Gastrocnemius medialis (tissue), 4 donors: ENCODE measurements around the gene OR6C76. TPM values are rescaled to one million over a fixed set of nuclear protein-coding genes. Genes with fewer than 3 reads are reported as not detected.
"Not testable (repeated sequence)": the region's sequence is repeated elsewhere in the genome, so short reads cannot be mapped to it uniquely, and the experiment has no call there.

Experiments used
- ATAC-seq, 2 donors: fragments of 150-250 bp; one replicate each; pipeline ENCODE4 v1.9.1; 2016
- DNase-seq, 2 donors: peaks; one replicate each; pipeline ENCODE4 v3.0.0-alpha.2; 2019
- H3K27ac ChIP-seq, 4 donors: fragments of 200-600 bp; sonication (generic); 1 replicate in 1 of 4; 2 replicates in 3 of 4; pipeline ENCODE4 v1.5.1; 2016 to 2018; ENCODE audit warnings: mild to moderate bottlenecking in 2 of 4, moderate library complexity in 1 of 4
- H3K27me3 ChIP-seq, 3 donors: fragments of 200-600 bp; sonication (generic) in 2 of 3; 1 replicate in 1 of 3; 2 replicates in 2 of 3; pipeline versions ENCODE4 v1.5.1 to v1.6.0; 2016 to 2019; ENCODE audit warnings: mild to moderate bottlenecking in 1 of 3, moderate library complexity in 1 of 3
- H3K36me3 ChIP-seq, 2 donors: fragments of 200-600 bp; sonication (generic) in 1 of 2; one replicate each; pipeline ENCODE4 v1.5.1; 2017 to 2018
- H3K4me1 ChIP-seq, 2 donors: fragments of 200-600 bp; sonication (generic) in 1 of 2; one replicate each; pipeline ENCODE4 v1.5.1; 2016 to 2017; ENCODE audit warnings: mild to moderate bottlenecking in 2 of 2
- H3K4me3 ChIP-seq, 4 donors: fragments of 200-600 bp; sonication (generic) in 3 of 4; 1 replicate in 1 of 4; 2 replicates in 3 of 4; pipeline ENCODE4 v1.5.1; 2016 to 2019; ENCODE audit warnings: mild to moderate bottlenecking in 2 of 4
- H3K9me3 ChIP-seq, 3 donors: fragments of 200-600 bp; sonication (generic) in 2 of 3; 1 replicate in 1 of 3; 2 replicates in 2 of 3; pipeline ENCODE4 v1.5.1; 2016 to 2019
- CTCF ChIP-seq, 5 experiments: fragments of 450-650 bp in 3 of 5; fragments of 200-600 bp in 2 of 5; sonication (generic) in 2 of 5; IDR thresholded peaks in 4 of 5; conservative IDR thresholded peaks in 1 of 5; 1 replicate in 4 of 5; 2 replicates in 1 of 5; pipeline ENCODE4 v1.5.1; 2016 to 2019; ENCODE audit warnings: antibody characterized with exemption in 5 of 5, mild to moderate bottlenecking in 3 of 5, moderate library complexity in 3 of 5
- POLR2A ChIP-seq, 2 donors: fragments of 450-650 bp; IDR thresholded peaks; one replicate each; pipeline ENCODE4 v1.6.1; 2017; ENCODE audit warnings: antibody characterized with exemption in 2 of 2, mild to moderate bottlenecking in 2 of 2, moderate library complexity in 2 of 2
- in situ Hi-C, 4 donors: fragments of 200-750 bp; cut with MboI; loops; one replicate each; pipeline versions ENCODE4 v1.15.0 to v1.8.0; 2017; ENCODE audit warnings: low sequenced_read_pairs in 4 of 4
- intact Hi-C: fragments of 100-400 bp; cut with DNase I; formaldehyde crosslinking; loops from one replicate; pipeline ENCODE4 v1.15.1; 2023; ENCODE audit warnings: low total_unique reads
- total RNA-seq, 4 donors: library from RNA; depleted of rRNA; stranded (reverse); fragments of >200 nt; gene quantifications; one replicate each; pipeline versions ENCODE4 v1.1.0 to v1.2.3, GENCODE V29; 2016

The OR6C76 gene
- total RNA-seq, 4 donors from 2014 or later, result not detected

GRCh38 chr12:55400229-55400628 is 25.8 kb upstream of the OR6C76 start, which contains the start of gene OR6C65:
Gene OR6C65 (plus strand): TSS chr12:55400529. CDS start chr12:55400529, 0 bp downstream.
- Histone ChIP-seq H3K4me3 (no peak within 1 kb of the TSS), H3K36me3 (no peaks in the 10 kb centered on the region), H3K4me1 (no peaks in the 10 kb centered on the region), H3K27me3 (no peaks in the 10 kb centered on the region), H3K9me3 (peaks cover 0 to 2% (median 0%) of the 10 kb centered on the region in 3 donors), H3K27ac (no peak within 1 kb of the TSS)
- ATAC-seq (no peak), DNase-seq (no peak)
- intact Hi-C loops, result no loop called here
- no peak for TF ChIP-seq POLR2A (IDR thresholded peaks at IDR 0.05)
- TF ChIP-seq CTCF (IDR thresholded peaks at IDR 0.05 in 4 of 5, conservative IDR thresholded peaks at IDR 0.05 in 1 of 5), result no peak
- in situ Hi-C loops, result no loop called here

GRCh38 chr12:55407866-55408265 is 18.2 kb upstream of the OR6C76 start:
- H3K36me3 ChIP-seq, result no peaks in the 10 kb centered on the region
- H3K4me1 ChIP-seq, result no peaks in the 10 kb centered on the region
- DNase-seq (no peak), ATAC-seq (no peak)
- H3K27ac ChIP-seq, result no peak overlapping the region
- intact Hi-C loops (no loop called here), in situ Hi-C loops (no loop called here)
- no peaks in the 10 kb centered on the region for H3K27me3 ChIP-seq
- no peak overlapping the region for H3K4me3 ChIP-seq
- no peak for TF ChIP-seq POLR2A (IDR thresholded peaks at IDR 0.05)
- TF ChIP-seq CTCF (IDR thresholded peaks at IDR 0.05 in 4 of 5, conservative IDR thresholded peaks at IDR 0.05 in 1 of 5), result no peak
- peaks cover 0 to 2% (median 0%) of the 10 kb centered on the region in 3 donors for H3K9me3 ChIP-seq

GRCh38 chr12:55409133-55409532 is 16.9 kb upstream of the OR6C76 start:
- H3K27me3 ChIP-seq, H3K4me1 ChIP-seq, DNase-seq, H3K36me3 ChIP-seq, H3K4me3 ChIP-seq, H3K9me3 ChIP-seq, ATAC-seq, H3K27ac ChIP-seq, intact Hi-C loops, in situ Hi-C loops: not testable (repeated sequence)

GRCh38 chr12:55412138-55412537 is 13.9 kb upstream of the OR6C76 start:
- H3K27ac ChIP-seq, H3K4me1 ChIP-seq, DNase-seq, H3K4me3 ChIP-seq, ATAC-seq, H3K36me3 ChIP-seq, in situ Hi-C loops, intact Hi-C loops, H3K27me3 ChIP-seq, H3K9me3 ChIP-seq: not testable (repeated sequence)

- H3K9me3 ChIP-seq, H3K27ac ChIP-seq, H3K36me3 ChIP-seq, H3K4me1 ChIP-seq, in situ Hi-C loops, H3K27me3 ChIP-seq, H3K4me3 ChIP-seq, intact Hi-C loops, ATAC-seq, DNase-seq: not testable (repeated sequence)
These were observed 12.3 kb upstream of the OR6C76 start for GRCh38 chr12:55413498-55414388.

- H3K4me1 ChIP-seq, H3K9me3 ChIP-seq, H3K27me3 ChIP-seq, ATAC-seq, H3K27ac ChIP-seq, H3K36me3 ChIP-seq, in situ Hi-C loops, intact Hi-C loops, H3K4me3 ChIP-seq, DNase-seq: not testable (repeated sequence)
These were observed 11.6 kb upstream of the OR6C76 start for GRCh38 chr12:55414396-55414823.

- H3K4me1 ChIP-seq, ATAC-seq, intact Hi-C loops, H3K9me3 ChIP-seq, H3K27me3 ChIP-seq, DNase-seq, H3K4me3 ChIP-seq, H3K36me3 ChIP-seq, in situ Hi-C loops, H3K27ac ChIP-seq: not testable (repeated sequence)
These were observed 11.2 kb upstream of the OR6C76 start for GRCh38 chr12:55414889-55415288.
